GM23248 (cell line): ENCODE measurements around the gene IZUMO1R.

Experiments used
- EZH2 ChIP-seq: fragments of 200-600 bp; sonication (generic); IDR thresholded peaks from 2 replicates; pipeline ENCODE4 v1.6.1; 2018; ENCODE audit warnings: antibody characterized with exemption, mild to moderate bottlenecking; ENCODE audit not compliant: insufficient read depth, poor library complexity, severe bottlenecking
- EZH2phosphoT487 ChIP-seq: fragments of 200-600 bp; sonication (generic); IDR thresholded peaks from 2 replicates; pipeline ENCODE4 v1.6.1; 2018; ENCODE audit warnings: antibody characterized with exemption, moderate library complexity, mild to moderate bottlenecking, low read depth; ENCODE audit not compliant: insufficient read depth

DNA sequence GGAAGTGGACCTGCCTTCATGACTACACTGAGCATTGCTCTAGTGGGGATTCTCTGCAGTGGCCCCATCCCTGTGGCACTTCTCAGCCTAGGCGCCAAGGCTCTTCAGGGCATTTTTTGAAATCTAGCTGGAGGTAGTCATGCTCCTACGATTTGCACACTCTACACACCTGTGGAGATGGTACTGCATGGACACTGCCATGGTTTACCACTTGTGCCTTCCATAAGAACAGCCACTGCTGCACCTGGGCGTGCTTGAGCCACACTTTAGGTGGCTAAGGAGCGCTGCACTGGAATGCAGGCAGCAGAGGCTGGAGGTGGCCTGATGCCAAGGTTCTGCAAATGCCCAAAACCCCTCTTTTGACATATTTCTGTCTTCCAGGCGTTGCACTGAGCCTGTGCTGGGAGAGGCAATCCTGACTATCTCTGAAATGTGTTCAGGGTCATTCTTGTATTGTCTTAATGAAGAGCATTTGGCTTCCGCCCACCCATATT, 24.3 kb downstream of the IZUMO1R start:
- TF ChIP-seq EZH2phosphoT487 (no peak), EZH2 (no peak)
